ENCODE results near the gene NRXN2.

Gene NRXN2

DNA sequence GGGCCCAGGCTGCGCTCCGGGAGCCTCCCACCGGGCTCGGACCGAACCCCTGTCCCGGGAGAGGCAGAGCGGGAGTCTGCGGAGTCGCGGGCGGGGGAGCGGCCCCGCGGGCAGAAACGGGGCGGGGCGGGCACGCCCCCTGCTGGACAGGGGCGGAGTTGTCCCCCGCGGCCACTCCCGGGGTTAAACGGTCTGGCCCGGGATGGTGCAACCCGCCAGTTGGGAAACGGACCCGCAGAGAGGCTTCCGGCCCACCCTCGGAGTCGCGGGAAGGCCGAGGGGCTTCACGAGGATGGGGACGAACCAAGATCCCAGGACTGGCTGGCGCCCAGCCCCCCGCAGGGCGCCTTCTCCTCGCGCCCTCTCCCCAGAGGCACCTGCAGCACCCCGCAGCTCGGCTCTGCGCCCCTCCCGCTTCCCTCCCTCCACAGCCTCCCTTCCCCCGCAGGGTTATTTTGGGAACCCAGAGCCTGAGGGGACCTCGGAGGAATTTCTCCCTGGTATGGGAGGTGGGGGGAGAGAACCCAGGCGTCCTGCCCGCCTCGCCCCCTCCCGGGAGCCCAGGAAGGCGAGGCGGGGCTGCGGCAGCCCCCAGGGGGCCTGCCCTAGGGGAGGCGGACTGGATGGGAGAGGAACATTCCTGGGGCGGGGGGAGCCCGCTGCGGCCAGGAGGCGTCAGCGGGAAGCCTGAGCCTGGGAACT lies 20.0 kb upstream of the NRXN2 start:
- peak; percentile 75 to 91 (median 86) for DNase-seq

DNA sequence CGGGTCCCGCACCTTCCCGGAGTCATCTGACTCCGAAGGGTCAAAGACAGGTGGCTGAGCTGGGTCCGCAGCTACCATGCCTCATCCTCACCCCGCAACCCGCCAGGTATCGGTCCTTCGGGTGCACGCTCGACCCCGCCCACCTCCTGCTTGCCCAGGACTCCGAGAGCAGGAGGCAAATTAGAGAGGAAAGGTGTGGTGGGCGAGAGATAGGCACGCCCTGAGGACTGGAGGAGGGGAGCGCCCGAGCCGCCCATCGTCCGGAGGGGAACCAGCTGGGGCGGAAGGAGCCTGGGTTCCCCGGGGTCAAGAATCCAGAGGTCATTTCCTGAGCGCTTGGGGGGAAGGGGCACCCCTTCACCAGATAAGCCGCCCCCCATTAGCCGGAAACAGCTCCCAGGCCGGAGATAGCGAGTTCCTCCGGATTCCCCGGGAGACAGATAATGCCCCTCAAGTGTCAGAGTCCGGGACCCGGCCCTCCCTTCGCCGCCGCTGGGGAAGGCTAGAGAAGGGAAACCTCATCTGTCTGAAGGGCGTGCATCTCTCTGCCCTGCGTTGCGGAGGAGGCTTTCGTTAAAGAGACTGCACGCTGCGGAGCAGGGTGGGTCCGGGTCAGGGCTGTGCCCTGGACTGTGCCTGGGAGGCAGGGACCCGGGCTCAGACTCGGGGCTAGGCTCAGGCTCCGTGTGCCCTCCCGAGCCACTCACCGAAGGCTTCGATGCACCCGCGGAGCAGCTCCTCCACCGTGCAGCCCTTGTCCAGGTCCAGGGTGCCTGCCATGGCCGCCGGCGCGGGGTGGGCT lies 19.3 kb upstream of the NRXN2 start:
- DNase-seq, result peak; percentile 46 to 63 (median 51)

DNA sequence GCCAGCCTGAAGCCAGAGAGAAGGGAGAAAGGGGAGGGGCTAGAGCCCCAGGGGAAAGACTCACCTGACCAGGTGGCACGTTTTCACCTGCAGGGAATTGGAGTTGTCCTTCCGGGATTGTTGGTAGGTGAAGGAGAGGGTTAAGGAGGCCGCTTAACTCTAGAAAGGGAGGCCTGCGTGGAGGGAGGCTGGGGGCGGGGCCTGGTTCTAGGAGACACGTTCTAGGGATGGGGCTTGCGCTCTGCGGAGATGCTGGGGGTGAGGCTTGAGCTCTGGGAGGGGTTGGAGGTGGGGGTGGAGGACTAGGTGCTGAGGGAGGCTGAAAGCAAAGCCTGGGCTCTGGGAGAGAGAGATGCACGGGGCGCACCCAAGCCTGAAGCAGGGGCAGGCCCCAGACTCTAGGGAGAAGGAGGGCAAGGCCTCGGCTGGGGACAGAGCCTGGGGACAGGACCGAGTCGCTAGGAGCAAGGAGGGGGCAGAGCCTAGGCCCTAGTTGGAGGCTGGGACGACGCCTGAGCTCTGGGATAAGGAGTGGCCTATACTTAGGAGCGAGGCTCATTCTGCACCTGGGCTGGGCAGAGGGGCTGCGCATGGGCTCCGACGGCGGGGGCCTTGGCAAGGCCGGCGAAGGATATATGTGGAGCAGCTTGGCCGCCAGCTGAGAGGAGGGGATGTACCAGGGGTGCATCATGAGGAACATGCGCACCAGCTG lies 18.5 kb upstream of the NRXN2 start:
- no peak for DNase-seq

DNA sequence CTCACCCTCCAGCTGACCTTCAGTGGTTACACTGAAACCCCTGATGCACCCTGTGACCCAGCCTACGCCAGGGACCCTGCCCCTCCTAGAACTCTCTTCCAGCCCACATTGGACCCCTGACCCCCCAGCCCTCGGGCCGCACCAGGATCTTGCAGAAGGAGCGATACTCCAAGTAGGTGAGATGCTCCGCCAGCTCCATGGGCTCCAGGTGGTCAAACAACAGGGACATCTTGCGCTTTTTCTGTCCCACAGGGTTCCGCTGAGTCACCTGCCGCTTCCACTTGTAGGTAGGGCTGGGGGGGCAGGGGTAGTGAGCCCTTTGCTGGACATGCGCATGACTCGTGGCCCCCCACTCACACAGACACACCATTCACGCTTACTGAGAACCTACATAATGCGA lies 16.9 kb upstream of the NRXN2 start:
- DNase-seq, result no peak

DNA sequence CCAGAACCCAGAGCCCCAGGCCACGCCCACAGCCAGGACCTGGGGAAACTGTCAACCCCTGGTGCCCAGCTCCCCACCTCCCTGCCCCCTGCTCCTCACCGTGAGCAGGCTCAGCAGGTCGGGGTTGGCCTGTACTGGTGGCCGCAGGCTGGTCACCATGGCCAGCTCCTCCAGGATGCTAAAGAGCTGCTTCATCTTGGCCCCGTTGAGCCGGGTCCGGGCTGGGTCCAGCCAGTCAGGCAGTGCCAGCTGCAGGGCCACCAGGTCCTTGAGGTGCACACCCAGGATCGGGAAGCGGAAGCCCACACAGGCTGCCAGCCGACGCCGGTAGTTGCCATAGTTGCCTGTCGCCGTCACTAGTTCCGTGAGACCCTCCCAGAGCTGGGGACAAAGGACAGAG lies 13.7 kb upstream of the NRXN2 start:
- no peak for DNase-seq

DNA sequence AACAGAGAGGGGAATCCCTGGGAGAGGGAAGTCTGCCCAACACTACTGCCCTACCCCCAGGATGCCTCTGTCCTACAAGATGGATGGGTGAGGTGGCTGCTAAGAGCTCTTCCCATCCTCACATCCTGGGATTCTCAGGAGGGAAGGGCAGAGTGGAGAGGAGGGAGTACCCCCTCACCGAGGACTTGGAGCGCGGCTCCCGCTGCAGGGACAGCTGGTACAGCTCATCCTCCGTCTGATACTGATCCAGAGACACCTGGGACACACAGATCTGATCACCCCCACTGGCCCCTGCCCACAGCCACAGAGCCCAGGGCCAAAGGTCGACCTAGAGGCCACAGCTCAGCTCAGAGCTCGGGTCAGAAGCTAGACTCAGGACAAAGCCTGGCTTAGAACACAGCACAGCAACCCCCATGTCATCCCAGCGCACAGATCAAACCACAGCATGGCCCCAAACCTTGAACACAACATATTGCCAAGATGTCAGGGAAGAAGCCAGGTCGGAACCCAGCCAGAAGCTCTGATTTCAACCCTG lies 12.8 kb upstream of the NRXN2 start:
- peak in 1 of 3 donors; percentile 43 for DNase-seq

DNA sequence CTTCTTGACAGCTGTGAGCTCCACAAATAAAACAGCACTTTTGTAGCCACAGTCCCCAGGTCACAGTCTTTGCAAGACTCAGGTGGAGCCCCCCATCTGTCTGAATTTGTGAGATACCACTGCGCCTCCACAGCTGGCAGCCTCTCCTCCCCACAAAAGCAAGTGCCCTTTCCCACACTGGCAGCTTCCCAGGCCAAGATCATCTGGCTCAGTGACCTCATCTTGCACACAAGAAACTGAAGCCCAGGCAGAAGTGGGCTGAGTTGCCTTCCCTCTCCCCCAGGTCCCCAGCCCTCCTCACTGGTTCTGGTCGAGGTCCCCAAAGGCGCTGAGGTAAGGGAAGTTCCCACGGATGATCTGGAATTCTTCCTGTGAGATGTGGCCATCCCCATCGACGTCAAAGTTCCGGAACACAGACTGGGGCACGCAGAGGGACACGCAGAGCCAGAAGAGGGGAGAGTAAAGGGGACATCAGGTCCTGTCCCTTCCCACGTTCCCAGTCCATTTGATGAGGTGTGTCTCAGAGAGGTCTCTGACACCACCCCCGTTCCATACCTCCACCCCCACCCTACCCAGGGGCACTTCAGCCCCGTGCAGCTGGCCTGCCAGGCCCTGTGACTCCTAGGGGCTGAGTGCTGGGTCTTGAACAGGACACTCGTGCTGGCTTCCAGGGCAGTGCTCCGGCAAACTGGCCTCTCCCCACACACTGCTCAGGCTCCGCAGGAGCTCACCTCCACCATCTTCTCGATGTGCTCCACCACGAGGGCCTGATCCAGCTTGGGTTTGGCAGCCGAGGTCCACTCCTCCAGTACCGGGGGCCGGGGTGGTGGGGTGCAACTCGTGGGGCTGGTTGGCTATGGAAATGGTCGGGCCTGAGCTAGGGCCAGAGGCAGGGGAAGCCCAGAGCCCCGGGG lies 12.1 kb upstream of the NRXN2 start:
- peak in 1 of 3 donors; percentile 53 for DNase-seq

DNA sequence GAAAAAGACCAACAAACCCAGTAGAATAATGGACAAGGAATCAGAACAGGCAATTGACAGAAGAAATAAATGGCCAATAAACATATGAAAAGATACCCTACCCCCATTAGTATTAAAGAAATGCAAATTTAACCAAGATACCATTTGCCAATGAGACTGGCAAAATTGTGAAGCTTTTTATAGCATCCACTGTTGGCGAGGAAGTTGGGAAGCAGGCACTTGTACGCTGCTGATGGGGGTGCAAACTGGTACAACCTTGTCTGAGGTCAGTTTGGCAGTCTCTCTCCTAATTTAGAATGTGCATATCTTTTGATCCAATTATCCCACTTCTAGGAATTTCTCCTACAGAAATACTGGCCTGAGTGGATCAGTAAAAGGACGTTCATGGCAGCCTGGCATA lies 8.6 kb upstream of the NRXN2 start:
- no peak for DNase-seq

DNA sequence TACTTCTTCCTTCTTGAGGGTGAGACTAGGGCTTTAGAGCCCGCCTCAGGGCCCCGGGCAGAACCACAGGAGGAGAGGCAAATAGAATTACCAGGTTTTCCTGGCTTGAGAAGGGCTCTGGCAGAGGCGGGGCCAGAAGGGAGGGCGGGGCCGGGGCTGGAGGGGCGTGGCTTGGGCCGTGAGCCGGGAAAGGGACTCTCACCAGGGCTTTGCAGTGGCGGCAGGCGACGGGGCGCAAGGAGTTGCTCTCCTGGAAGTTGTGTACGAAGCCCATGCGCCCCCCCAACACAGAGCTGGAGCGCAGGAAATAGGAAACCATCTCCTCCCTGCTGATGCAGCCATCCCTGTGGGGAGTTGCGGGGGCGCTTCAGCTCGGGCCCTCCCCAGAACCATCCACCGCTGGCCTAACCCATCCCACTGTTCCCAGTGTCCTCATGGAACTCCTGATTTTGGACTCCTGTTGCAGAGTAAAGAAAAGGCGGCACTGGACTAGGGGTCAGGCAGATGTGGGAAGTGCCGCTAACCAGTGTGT lies 6.9 kb upstream of the NRXN2 start:
- DNase-seq, result peak in 1 of 3 donors; percentile 54

DNA sequence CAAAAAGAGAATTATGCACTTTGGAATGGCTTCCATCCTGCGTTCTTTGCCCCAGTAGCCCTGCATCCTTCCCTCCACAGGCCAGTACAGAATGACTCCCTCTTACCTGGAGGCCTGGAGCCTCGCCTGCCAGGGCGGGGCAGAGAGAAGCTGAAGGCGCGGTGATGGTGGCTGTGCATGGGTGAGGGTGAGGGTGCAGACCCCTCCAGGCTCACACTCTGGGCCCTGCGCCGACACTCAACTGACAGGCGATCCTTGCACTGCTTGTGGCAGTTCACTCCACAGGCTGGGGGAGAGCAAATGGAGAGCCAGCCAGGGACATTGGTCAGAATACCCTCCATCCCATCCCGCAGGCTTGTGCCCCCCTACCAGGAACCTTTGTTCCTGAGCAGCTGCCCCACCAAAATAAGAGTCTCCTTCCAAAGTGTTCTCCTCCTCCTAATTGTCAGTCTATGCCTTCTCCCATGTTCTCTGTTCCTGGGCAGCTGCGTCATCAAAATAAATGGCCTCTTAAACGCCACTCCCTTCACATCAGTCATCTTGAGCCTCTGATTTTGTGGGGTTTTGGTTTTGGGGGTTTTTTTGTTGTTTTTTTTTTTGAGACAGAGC lies 5.9 kb upstream of the NRXN2 start:
- no peak for DNase-seq

DNA sequence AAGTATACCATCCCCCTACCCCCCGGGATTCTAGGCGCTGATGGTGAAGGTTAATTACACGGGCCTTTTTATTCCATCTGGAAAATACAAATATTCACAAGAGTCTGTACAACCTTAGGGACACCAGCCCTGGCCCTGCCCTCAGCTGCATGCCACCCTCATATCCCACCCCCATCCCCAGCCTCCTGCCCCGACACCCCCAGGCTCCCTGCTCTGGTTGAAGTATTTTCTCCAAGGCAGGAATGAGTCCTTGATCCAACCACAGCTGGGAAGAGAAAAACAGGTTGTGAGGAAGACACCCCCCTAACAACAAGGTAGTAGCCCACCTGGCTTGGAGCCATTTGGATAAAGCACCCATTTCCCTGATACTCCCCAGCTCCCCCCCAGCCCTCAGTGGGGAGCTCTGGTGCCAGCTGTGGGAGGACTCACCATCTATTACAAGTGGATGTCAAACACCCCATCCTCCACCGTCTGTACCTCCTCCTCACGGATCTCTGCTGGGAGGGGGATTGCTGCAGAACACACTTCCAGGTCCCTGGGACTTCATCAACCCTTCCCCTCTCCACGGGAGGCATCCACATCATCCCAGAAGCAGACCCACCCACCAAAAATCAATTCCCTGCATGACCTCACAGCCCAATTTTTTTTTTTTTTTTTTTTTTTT lies 4.0 kb upstream of the NRXN2 start:
- DNase-seq, result no peak

DNA sequence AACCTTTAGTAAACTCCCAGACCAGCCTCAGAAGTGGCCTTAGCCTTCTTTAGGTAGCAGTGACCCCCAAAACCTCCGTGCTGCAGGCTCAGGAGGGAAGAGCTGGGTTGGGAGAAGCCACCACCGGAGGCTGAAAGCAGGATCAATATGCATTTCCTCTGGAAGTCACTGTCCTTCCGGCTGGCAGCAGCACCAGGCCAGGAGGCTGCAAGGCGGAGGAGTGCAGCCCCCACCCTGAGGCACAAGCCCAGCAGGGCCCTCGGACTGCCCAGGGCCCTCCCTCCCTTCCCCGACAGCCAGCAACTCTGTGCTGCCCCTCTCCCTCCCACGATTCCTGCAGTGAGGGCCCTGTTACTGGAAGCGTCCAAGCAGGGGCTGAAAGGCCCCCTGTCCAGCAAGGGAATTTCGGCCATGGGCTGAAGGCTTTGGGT lies 3.2 kb upstream of the NRXN2 start:
- no peak for DNase-seq

DNA sequence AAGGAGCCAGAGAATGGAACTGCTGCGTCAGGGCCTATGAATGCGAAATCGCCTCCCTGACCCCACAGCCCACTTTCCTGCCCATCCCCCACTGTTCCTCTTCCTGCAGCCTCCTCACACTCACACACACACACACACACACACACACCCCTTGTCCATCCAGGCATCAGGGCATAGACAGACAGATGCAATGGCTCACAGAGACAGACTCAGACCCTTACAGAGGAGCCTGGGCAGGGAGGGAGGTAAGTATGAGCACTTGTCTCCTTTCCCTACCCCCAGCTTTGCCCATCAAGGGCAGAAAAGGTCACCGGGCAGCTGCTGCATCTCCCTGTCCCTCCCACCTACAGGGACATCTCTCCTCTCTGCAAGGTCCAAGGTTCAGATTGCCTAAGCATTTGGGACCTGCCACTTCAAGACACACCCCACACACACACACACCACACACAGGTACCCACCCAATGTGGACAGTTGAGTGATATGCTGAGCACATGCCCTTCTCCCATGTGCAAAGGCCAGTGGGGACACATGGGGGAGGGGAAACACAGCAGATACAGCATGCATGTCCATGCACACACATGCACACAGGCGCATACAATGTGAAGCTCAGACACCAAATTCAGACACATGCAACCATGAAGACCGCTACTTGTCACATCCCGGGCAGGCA lies 2.0 kb upstream of the NRXN2 start:
- DNase-seq, result no peak

DNA sequence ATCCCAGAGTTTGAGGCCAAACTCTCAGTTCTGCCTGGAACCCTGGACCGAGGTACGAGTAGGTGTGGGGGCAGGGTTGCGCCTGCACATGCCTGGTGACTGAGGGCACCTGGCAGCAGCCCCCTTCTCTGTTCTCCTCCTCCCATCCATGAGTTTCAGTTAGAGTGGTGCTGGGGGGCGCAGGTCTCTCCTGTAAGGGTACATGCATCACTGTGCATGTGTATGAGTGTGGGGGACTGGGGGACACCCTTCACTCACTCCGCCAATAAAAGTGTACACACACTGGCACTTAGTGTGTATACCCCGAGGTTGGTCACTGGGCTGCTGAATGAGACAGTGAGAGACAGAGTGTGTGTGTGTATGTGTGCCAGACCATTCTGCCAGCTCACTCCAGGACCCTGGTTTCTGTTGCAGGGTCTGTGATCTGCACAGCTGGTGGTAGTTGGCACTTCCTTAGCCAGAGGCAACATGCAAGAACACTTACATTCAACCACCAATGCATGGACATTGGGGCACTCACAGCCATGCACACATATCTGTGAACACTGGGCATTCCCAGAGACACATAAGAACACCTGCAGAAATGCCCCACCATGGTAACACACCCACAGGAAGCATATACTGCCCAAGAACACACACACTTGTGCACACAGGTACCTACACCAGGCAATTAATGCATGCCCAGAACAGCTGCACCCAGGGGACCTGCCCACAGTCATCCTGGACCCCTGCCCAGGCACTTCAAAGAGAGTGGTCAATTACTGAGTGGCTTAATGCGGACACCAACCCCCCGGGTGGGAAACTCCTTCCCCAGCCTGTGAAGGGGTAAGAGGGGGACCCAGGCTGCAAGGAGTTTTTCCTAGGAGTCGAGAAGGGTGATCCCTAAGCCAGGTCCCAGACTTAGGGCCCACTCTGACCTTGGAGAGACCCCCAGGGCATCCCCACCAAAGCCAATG lies 1.2 kb upstream of the NRXN2 start:
- no peak for DNase-seq

DNA sequence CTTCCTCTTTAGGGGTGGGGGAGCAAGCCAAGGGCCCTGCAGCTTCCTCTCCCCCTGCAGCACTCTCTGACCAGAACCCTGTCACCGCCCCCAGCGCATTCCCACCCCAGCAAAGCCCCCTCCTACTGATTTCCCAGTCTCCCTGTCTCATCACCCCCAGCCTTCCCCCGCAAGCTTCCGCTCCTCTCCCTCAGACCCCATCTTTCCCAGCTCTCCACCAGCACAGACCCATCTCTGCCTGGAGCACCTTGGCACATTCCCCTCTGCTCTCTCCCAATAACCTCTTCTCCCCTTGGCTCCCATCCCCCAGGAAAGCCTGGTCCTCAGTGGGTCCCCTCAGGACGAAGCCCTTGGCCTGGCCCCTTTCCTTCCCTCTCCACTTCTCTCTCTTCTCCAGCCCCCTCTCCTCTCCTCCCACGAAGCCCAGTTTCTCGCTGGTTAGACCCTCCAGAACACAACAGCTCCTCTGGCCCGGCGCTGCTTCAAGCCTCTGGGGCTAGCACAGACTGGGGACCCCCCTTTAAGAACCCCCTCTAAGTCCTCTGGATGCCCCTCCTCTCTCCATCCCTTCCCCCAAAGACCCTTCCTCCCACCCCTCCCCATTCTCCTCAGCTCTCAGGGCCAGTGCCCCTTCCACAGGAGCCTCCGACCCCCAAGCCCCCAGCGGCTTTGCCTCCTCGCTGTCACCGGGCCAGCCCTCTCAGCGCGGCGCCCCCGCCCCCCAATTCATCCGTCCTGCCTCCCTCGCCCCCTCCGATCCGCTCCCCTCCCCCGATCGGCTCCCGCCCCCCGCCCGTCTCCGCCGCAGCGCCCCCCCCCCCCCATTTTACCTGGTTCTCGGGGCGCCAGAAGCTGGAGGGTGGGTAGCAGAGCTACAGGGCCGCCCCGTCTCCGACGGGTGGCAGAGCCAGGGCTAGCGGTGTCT lies 594 bp downstream of the NRXN2 start:
- no peak for DNase-seq

DNA sequence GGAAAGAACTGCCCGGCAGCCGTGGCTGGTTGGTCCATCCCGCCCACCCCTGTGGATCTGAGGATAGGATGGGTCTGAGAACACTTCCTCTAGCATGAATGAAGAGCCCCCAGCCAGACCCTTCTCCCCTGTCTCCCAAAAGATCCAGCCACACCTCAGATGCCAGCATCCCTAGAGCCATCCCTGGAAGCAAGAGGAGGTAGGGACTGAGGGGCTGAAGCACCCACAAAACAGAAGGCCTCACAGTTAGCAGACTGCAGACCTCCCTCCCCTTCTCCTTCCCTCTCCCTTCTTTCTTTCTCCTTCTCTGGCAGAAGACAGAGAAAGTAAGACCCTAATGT lies 1.7 kb downstream of the NRXN2 start:
- no peak for DNase-seq

DNA sequence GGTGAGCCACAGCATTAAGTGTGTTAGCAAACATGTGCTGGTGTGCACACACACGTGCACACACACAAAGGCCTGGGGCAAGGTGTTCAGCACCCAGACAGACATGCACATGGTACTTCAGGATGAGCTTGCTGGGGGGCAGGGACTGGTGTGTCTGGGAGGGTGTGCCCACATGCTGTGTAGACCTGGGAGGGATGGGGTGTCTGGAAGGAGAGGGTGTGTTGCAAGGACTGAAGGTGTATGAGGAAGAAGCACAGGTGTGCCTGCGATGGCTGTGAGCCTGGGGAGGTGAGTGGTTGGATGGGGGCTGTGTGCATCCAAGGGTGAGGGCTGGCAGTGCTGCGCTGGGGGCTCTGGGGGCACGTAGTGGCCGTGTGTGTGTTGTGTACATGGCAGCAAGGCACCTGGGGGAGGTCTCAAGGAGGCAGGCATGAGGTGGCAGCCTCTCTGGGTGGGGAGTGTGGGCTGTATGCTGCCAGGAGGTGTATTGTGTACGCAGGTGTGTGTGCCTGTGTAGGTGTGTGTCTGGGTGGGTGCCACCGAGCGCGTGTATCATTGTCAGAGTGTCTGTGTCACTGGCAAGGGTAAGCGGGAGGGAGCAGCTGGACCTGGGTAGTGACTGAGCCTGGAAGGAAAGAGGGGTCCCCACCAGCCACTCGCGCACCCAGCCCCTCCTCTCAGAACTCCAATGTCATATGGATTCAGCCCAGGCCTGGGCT lies 2.2 kb downstream of the NRXN2 start:
- no peak for DNase-seq

DNA sequence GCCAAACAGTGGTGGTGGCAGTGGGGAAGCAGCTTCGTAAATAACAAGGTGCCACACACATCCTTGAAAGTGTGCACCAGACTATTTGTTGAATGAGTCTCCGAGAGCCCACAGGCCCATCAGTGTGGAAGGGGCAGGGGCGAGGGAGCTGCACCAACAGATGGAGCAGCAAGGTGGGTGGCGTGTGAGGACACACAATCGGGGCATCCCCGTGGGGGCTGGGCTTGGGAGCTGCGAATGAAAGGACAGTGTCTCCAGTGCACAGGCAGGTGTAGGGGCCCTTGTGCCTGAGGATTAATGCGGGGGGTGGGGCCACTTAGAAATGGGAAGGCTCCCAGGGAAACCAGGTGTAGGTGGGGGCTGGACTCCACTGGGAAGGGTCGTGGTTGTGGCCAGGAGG lies 2.8 kb downstream of the NRXN2 start:
- no peak for DNase-seq

Data from suppressor macrophage treated with lipopolysaccharide for 1 hour (primary cell).